ENCODE data around the gene LRRC9.
"Not testable (repeated sequence)": the region's sequence is repeated elsewhere in the genome, so short reads cannot be mapped to it uniquely, and the experiment has no call there.

The LRRC9 gene

DNA sequence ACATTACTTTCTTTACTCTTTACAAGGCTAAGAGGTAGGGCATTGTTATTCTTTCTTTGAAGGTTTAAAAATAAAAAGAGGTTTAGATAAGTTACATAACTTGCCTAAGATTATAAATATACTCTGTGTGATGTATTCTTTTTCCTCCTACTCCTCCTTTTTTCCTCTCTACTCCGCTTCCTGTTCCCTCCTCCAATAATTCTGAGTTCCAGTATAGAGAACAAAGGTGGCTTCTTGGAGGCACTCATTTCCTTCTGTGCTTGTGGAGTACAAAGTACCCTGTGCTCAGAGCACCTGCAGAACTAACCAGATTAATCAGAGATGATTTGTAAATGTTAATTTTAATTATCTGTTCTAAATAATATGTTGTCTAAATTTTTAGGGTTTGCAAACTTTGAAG, 11.3 kb downstream of the LRRC9 start:
- H3K4me2 ChIP-seq (ENCODE audit: low read length) = no peak overlapping the region
- no peaks in the 10 kb centered on the region for H3K36me3 ChIP-seq (ENCODE audit: control insufficient read depth in 1 of 2, insufficient read depth in 2 of 2, low read length in 2 of 2)
- no peak overlapping the region for H2BK5ac ChIP-seq (ENCODE audit: low read depth, low read length, poor library complexity)
- no peaks in the 10 kb centered on the region for H3K27me3 ChIP-seq (ENCODE audit: insufficient read depth, low read length)
- no peak overlapping the region for H3K27ac ChIP-seq (ENCODE audit: low read depth, low read length)
- H2BK120ac ChIP-seq (ENCODE audit: insufficient read depth, low read length, poor library complexity) = no peak overlapping the region
- H2BK12ac ChIP-seq (ENCODE audit: low read length) = no peak overlapping the region
- H3K23ac ChIP-seq (ENCODE audit: low read length) = no peak overlapping the region
- no peaks in the 10 kb centered on the region for H3K9me3 ChIP-seq (ENCODE audit: insufficient read depth, low read depth, low read length)
- no peak overlapping the region for H4K12ac ChIP-seq (ENCODE audit: low read depth, low read length)
- H4K91ac ChIP-seq (ENCODE audit: low read depth, low read length) = no peak overlapping the region
- no peak overlapping the region for H3K4me3 ChIP-seq (ENCODE audit: low read depth, low read length)
- no peak overlapping the region for H3K9ac ChIP-seq (ENCODE audit: low read length)
- DNase-seq = no peak
- no peak overlapping the region for H4K8ac ChIP-seq (ENCODE audit: low read depth, low read length)
- H3K4me1 ChIP-seq (ENCODE audit: control insufficient read depth in 1 of 2, insufficient read depth in 2 of 2, low read length in 2 of 2) = no peaks in the 10 kb centered on the region
- H3K79me1 ChIP-seq (ENCODE audit: low read length) = no peaks in the 10 kb centered on the region
- no peak overlapping the region for H2AFZ ChIP-seq (ENCODE audit: insufficient read depth, low read length, poor library complexity)
- no peaks in the 10 kb centered on the region for H3K79me2 ChIP-seq (ENCODE audit: control insufficient read depth, insufficient read depth, low read length, poor library complexity)
- H2AK5ac ChIP-seq (ENCODE audit: low read length) = no peak overlapping the region
- H3K14ac ChIP-seq (ENCODE audit: low read length) = no peak overlapping the region
- H3K18ac ChIP-seq (ENCODE audit: low read length) = no peak overlapping the region
- no peak overlapping the region for H3K4ac ChIP-seq (ENCODE audit: low read depth, low read length)
- no CpG with 5 or more reads among the region's 1 CpG for WGBS (ENCODE audit: extremely low coverage, insufficient coverage, insufficient read length)

DNA sequence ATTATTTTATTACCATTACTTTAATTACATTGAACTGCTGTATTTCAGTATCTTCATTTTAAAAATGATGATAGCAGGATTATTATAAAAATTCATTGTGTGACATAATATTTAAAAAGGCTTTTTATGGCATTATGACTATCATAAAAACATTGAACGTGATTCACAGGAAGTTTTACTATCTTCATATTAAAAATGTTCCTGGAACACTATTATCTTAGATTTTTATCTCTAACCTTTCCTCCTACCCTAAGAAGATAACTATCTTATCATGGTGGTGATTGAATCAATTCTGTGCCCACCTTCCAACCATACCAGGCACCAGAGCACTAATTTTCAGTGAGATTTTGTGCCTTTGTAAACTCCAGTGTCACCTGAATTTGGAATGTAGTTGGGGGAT, 16.2 kb downstream of the LRRC9 start:
- H2BK5ac ChIP-seq (ENCODE audit: low read depth, low read length, poor library complexity) = no peak overlapping the region
- H4K91ac ChIP-seq (ENCODE audit: low read depth, low read length) = no peak overlapping the region
- no peak overlapping the region for H3K4me2 ChIP-seq (ENCODE audit: low read length)
- no peak overlapping the region for H3K23ac ChIP-seq (ENCODE audit: low read length)
- no peak overlapping the region for H3K4me3 ChIP-seq (ENCODE audit: low read depth, low read length)
- H2BK12ac ChIP-seq (ENCODE audit: low read length) = no peak overlapping the region
- no peak overlapping the region for H2AK5ac ChIP-seq (ENCODE audit: low read length)
- no peak overlapping the region for H3K27ac ChIP-seq (ENCODE audit: low read depth, low read length)
- no peak overlapping the region for H2AFZ ChIP-seq (ENCODE audit: insufficient read depth, low read length, poor library complexity)
- H3K4me1 ChIP-seq (ENCODE audit: control insufficient read depth in 1 of 2, insufficient read depth in 2 of 2, low read length in 2 of 2) = no peaks in the 10 kb centered on the region
- H3K36me3 ChIP-seq (ENCODE audit: control insufficient read depth in 1 of 2, insufficient read depth in 2 of 2, low read length in 2 of 2) = no peaks in the 10 kb centered on the region
- H3K18ac ChIP-seq (ENCODE audit: low read length) = no peak overlapping the region
- H3K9ac ChIP-seq (ENCODE audit: low read length) = no peak overlapping the region
- H3K27me3 ChIP-seq (ENCODE audit: insufficient read depth, low read length) = no peaks in the 10 kb centered on the region
- H2BK120ac ChIP-seq (ENCODE audit: insufficient read depth, low read length, poor library complexity) = no peak overlapping the region
- H3K79me1 ChIP-seq (ENCODE audit: low read length) = no peaks in the 10 kb centered on the region
- H3K9me3 ChIP-seq (ENCODE audit: insufficient read depth, low read depth, low read length) = no peaks in the 10 kb centered on the region
- no peak for DNase-seq
- H4K8ac ChIP-seq (ENCODE audit: low read depth, low read length) = no peak overlapping the region
- no peaks in the 10 kb centered on the region for H3K79me2 ChIP-seq (ENCODE audit: control insufficient read depth, insufficient read depth, low read length, poor library complexity)
- H3K4ac ChIP-seq (ENCODE audit: low read depth, low read length) = no peak overlapping the region
- WGBS (ENCODE audit: extremely low coverage, insufficient coverage, insufficient read length) = no CpG with 5 or more reads among the region's 1 CpG
- H3K14ac ChIP-seq (ENCODE audit: low read length) = no peak overlapping the region
- no peak overlapping the region for H4K12ac ChIP-seq (ENCODE audit: low read depth, low read length)

DNA sequence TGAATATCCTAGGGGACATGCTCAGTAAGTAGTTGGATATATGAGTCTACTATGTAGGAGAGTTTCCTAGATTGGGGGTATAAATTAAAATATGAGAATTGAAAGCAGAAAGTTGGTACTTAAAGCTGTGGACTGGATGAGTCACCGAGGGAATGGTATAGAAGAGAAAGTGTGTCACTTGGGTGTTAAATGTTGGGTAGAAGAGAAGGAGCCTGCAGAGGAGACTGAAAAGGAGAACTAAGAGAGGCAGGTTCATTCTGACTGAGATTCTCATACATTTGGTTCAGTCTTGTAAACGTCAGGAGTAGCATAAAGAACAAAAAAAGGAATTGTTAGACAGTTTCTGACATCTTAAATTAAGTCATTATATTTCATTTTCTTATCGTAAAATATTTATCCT, 19.9 kb downstream of the LRRC9 start:
- H3K4ac ChIP-seq (ENCODE audit: low read depth, low read length) = no peak overlapping the region
- no peaks in the 10 kb centered on the region for H3K36me3 ChIP-seq (ENCODE audit: control insufficient read depth in 1 of 2, insufficient read depth in 2 of 2, low read length in 2 of 2)
- H2BK12ac ChIP-seq (ENCODE audit: low read length) = no peak overlapping the region
- H3K27ac ChIP-seq (ENCODE audit: low read depth, low read length) = no peak overlapping the region
- H4K8ac ChIP-seq (ENCODE audit: low read depth, low read length) = no peak overlapping the region
- no peak overlapping the region for H3K23ac ChIP-seq (ENCODE audit: low read length)
- H2BK120ac ChIP-seq (ENCODE audit: insufficient read depth, low read length, poor library complexity) = no peak overlapping the region
- H3K79me2 ChIP-seq (ENCODE audit: control insufficient read depth, insufficient read depth, low read length, poor library complexity) = no peaks in the 10 kb centered on the region
- no peaks in the 10 kb centered on the region for H3K4me1 ChIP-seq (ENCODE audit: control insufficient read depth in 1 of 2, insufficient read depth in 2 of 2, low read length in 2 of 2)
- H4K91ac ChIP-seq (ENCODE audit: low read depth, low read length) = no peak overlapping the region
- DNase-seq = no peak
- H3K27me3 ChIP-seq (ENCODE audit: insufficient read depth, low read length) = no peaks in the 10 kb centered on the region
- no peak overlapping the region for H4K12ac ChIP-seq (ENCODE audit: low read depth, low read length)
- H2AFZ ChIP-seq (ENCODE audit: insufficient read depth, low read length, poor library complexity) = no peak overlapping the region
- no peak overlapping the region for H2AK5ac ChIP-seq (ENCODE audit: low read length)
- no peaks in the 10 kb centered on the region for H3K9me3 ChIP-seq (ENCODE audit: insufficient read depth, low read depth, low read length)
- H3K79me1 ChIP-seq (ENCODE audit: low read length) = no peaks in the 10 kb centered on the region
- H3K9ac ChIP-seq (ENCODE audit: low read length) = no peak overlapping the region
- H2BK5ac ChIP-seq (ENCODE audit: low read depth, low read length, poor library complexity) = no peak overlapping the region
- no peak overlapping the region for H3K4me3 ChIP-seq (ENCODE audit: low read depth, low read length)
- H3K18ac ChIP-seq (ENCODE audit: low read length) = no peak overlapping the region
- H3K4me2 ChIP-seq (ENCODE audit: low read length) = no peak overlapping the region
- no peak overlapping the region for H3K14ac ChIP-seq (ENCODE audit: low read length)
- WGBS (ENCODE audit: extremely low coverage, insufficient coverage, insufficient read length) = 100% methylated on average over 1 of the region's 3 CpGs

DNA sequence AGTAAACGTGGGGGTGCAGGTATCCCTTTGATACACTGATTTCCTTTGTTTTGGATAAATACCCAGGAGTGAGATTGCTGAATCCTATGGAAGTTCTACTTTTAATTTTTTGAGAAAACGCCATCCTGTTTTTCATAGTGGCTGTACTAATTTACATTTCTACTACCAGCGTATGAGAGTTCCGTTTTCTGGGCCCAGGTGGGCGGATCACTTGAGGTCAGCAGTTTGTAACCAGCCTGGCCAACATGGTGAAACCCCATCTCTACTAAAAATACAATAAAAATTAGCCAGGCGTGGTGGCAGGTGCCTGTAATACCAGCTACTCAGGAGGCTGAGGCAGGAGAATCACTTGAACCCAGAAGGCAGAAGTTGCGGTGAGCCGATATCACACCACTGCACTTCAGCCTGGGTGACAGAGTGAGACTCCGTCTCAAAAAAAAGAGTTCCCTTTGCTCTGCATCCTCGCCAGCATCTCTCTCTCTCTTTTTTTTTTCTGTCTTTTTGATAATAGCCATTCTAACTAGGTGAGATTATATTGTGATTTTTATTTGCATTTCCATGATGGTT, 22.4 kb downstream of the LRRC9 start:
- H3K4me2 ChIP-seq (ENCODE audit: low read length); H2BK12ac ChIP-seq (ENCODE audit: low read length); H2AK5ac ChIP-seq (ENCODE audit: low read length); H2BK5ac ChIP-seq (ENCODE audit: low read depth, low read length, poor library complexity); H3K4ac ChIP-seq (ENCODE audit: low read depth, low read length); H3K27ac ChIP-seq (ENCODE audit: low read depth, low read length); H3K9me3 ChIP-seq (ENCODE audit: insufficient read depth, low read depth, low read length); H3K23ac ChIP-seq (ENCODE audit: low read length); H3K14ac ChIP-seq (ENCODE audit: low read length); H4K8ac ChIP-seq (ENCODE audit: low read depth, low read length); H4K12ac ChIP-seq (ENCODE audit: low read depth, low read length); H3K9ac ChIP-seq (ENCODE audit: low read length); H3K79me1 ChIP-seq (ENCODE audit: low read length); H3K36me3 ChIP-seq (ENCODE audit: control insufficient read depth in 1 of 2, insufficient read depth in 2 of 2, low read length in 2 of 2); DNase-seq; H3K27me3 ChIP-seq (ENCODE audit: insufficient read depth, low read length); H4K91ac ChIP-seq (ENCODE audit: low read depth, low read length); H3K18ac ChIP-seq (ENCODE audit: low read length); H2BK120ac ChIP-seq (ENCODE audit: insufficient read depth, low read length, poor library complexity); H3K4me3 ChIP-seq (ENCODE audit: low read depth, low read length); H3K79me2 ChIP-seq (ENCODE audit: control insufficient read depth, insufficient read depth, low read length, poor library complexity); H3K4me1 ChIP-seq (ENCODE audit: control insufficient read depth in 1 of 2, insufficient read depth in 2 of 2, low read length in 2 of 2); H2AFZ ChIP-seq (ENCODE audit: insufficient read depth, low read length, poor library complexity): not testable (repeated sequence)
- WGBS (ENCODE audit: extremely low coverage, insufficient coverage, insufficient read length) = no CpG with 5 or more reads among the region's 10 CpGs
